Adrenal gland (tissue), 5 donors: Measurements from ENCODE around the gene AKAP11.

Source experiments
- CTCF ChIP-seq, 6 experiments: fragments of 450-650 bp in 4 of 6; fragments of 200-600 bp in 2 of 6; sonication (generic) in 1 of 6; IDR thresholded peaks; 1 replicate in 5 of 6; 2 replicates in 1 of 6; pipeline versions ENCODE4 v1.5.1 to v1.8.0; 2016 to 2021; ENCODE audit warnings: antibody characterized with exemption in 6 of 6, mild to moderate bottlenecking in 2 of 6, moderate library complexity in 1 of 6
- POLR2A ChIP-seq, 2 donors: fragments of 450-650 bp; IDR thresholded peaks; one replicate each; pipeline ENCODE4 v1.6.1; 2017; ENCODE audit warnings: antibody characterized with exemption in 2 of 2, mild to moderate bottlenecking in 2 of 2, moderate library complexity in 1 of 2
- donor health status: DM: no; HTN: no; CAD: no.

GRCh38 chr13:42320375-42320787, 48.4 kb downstream of the AKAP11 start:
- TF ChIP-seq POLR2A (IDR thresholded peaks at IDR 0.05): no peak
- no peak for TF ChIP-seq CTCF (IDR thresholded peaks at IDR 0.05)
